ENCODE data around the gene ADAP2.

GRCh38 chr17:30995347-30995746 lies 73.6 kb downstream of the ADAP2 start:
- TF ChIP-seq CTCF (IDR thresholded peaks at IDR 0.05) (no peak), POLR2A (IDR thresholded peaks at IDR 0.05; ENCODE audit: low read depth) (no peak)

Measured in esophagus muscularis mucosa (tissue), 3 donors.